Left lobe of liver (tissue), 2 donors: ENCODE measurements around the gene GMEB1. TPM values are rescaled to one million over a fixed set of nuclear protein-coding genes. Genes with fewer than 3 reads are reported as not detected.
"Not testable (repeated sequence)": the region's sequence is repeated elsewhere in the genome, so short reads cannot be mapped to it uniquely, and the experiment has no call there.

ENCODE experiments used
- ATAC-seq: fragments of 200-7000 bp; cut with Tn5 transposase; one replicate; pipeline ENCODE4 v1.9.1; 2020; ENCODE audit warnings: mild to moderate bottlenecking, moderate library complexity
- DNase-seq: peaks from one replicate; pipeline ENCODE4 v3.0.0-alpha.2; 2020; ENCODE audit warnings: low spot score
- total RNA-seq: library from RNA; stranded (reverse); gene quantifications from one replicate; pipeline ENCODE4 v1.2.1, GENCODE V29; 2021
- donor health status: DM: no; HTN: no; CAD: no; lungs with moderate emphysema.
- donor health status: DM: no; HTN: yes; CAD: no.

GMEB1 gene
- total RNA-seq, 1 donor from 2014 or later, result 3.3 TPM

DNA sequence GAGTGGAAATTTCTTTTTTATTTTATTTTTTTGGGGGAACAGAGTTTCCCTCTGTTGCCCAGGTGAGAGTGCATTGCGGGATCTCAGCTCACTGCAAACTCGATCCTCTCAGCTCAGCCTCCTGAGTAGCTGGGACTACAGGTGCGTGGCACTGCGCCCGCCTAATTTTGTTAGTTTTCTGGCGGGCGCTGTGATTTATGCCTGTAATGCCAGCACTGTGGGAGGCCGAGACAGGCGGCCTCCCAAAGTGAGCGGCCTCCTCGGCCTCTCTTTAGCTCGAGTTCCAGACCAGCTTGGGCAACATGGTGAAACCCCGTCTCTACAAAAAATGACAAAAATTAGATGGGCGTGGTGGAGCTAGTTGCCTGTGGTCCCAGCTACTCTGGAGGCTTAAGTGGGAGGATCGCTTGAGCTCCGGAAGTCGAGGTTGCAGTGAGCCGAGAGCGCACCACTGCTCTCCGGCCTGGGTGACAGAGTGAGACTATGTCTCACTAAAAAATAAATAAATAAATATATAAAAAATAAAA is 2.7 kb downstream of the GMEB1 start:
- no peak for DNase-seq
- no peak for ATAC-seq

DNA sequence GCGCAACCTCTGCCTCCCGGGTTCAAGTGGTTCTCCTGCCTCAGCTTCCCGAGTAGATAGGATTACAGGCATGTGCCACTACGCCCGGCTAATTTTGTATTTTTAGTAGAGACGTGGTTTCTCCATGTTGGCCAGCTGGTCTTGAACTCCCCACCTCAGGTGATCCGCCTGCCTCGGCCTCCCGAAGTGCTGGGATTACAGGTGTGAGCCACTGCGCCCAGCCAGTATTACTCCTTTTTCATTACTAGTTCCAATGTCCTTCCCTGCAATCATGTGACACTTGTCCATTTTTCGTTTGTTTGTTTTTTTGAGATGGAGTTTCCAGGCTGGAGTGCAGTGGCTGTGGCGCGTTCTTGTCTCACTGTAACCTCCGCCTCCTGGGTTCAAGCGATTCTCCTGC is 4.4 kb downstream of the GMEB1 start:
- DNase-seq, ATAC-seq: not testable (repeated sequence)

DNA sequence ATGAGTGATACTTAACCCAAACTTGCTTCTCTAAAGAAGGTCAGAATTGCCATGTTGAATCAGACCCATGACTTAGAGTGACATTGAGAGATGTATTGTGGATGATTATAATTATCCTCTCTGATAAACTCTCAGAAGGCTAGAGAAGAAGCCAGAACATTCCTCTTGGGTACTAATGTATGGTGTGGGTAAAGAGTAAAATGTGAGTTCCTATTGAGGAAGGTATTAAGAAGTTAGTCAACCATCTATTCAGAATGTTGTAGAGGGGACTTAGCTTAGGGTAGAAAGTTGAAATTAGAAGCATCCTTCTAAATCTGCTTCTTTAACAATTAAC is 7.3 kb downstream of the GMEB1 start:
- no peak for DNase-seq
- ATAC-seq, result no peak

DNA sequence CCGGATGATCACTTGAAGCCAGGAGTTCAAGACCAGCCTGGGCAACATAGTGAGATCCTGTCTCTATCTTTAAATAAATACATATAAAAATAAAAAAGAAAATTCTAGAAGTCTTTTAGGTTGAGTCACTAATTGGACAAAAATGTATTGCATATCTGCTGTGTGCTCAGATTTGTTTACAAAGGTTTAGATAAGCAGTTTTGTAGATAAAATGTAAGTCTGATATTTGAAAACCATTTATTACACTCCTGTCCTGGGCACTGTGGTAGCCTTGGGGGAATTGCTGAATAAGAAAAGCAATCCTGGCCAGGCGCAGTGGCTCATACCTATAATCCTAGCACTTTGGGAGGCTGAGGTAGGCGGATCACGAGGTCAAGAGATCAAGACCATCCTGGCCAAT is 11.6 kb downstream of the GMEB1 start:
- DNase-seq, result no peak
- ATAC-seq, result no peak

DNA sequence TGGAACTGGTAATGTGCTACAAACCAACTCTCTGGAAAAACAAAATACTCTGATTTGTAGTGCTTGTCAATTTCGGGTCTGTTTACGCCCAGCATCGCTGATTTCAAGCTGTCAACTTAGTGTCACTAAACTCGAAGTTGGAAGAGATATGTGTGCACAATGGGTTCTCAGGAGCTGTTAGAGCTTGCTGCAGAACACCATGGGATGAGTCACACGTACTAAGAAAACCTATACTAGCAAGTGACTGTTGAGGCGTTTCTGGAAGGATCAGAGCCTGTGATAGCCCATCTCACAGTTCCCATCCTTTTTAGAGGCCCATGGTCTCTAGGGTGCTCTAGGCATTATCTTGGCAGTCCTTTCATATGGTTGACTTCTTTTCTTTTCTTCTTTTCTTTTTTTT is 14.3 kb downstream of the GMEB1 start:
- no peak for ATAC-seq
- no peak for DNase-seq

DNA sequence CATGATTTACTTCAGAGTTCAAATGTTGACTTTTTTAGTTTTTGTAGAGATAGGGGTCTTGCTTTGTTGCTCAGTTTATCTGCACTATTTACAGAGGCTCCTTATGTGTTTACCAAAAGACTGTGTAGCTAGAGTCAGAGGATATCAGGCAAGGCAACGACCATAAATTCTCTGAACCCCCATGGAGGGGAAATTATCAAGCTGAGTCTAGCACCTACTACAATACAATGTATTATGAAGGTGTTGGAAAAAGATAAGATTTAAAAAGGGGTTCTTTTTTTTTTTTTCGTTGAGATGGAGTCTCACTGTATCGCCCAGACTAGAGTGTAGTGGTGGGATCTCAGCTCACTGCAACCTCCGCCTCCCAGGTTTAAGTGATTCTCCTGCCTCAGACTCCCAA is 16.4 kb downstream of the GMEB1 start:
- ATAC-seq, result no peak
- DNase-seq, result no peak

DNA sequence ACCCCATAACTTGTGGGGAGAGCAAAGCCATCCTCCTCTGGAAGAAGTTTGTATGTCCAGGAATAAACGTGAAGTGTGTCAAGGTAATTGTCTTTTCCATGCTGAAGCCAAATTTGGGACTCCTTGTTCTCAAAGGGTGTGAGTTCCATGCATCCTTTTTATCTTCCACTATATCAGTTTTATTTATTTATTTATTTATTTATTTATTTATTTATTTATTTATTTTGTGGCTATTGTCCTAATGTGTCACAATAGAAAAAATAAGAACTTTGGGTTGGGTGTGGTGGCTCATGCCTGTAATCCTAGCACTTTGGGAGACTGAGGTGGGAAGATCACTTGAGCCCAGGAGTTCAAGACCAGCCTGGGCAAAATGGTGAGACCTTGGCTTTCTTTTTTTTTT is 23.0 kb downstream of the GMEB1 start:
- ATAC-seq, DNase-seq: not testable (repeated sequence)

DNA sequence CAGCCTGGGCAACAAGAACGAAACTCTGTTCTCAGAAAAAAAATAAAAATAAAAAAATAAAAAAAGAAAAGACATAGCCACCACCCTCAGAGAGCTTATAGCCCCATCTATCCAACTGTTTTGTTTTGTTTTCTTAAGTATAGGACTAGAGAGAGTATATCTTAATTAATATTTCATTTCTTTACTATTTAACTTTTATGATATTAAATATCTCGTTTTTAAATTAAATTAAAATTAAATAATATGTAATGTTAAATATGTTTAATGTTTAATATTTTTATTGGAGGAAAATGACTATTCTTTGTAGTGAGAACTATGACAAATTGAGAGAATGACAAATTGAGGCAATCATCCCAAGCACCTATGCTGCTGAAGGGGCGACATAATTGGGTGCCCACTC is 35.0 kb downstream of the GMEB1 start:
- ATAC-seq, result no peak
- no peak for DNase-seq

DNA sequence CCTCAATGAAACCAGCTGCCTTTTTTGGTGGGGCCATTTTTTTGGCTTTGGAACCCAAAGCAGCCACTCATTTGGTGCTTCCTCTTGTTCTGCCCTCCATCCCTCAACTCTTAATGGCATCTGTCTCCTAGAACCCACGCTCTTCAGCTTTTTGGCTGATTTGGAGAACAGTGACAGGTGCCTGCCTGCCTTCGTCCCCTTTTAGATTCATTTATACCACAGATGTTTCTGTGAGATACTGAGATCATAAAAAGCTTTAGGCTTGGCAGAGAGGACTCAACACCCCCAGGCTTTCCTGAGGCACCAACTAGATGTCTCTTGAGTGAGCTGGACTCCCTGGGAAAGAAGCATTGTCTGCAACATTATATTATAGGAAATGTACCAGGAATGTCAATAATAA is 47.8 kb downstream of the GMEB1 start:
- no peak for ATAC-seq

DNA sequence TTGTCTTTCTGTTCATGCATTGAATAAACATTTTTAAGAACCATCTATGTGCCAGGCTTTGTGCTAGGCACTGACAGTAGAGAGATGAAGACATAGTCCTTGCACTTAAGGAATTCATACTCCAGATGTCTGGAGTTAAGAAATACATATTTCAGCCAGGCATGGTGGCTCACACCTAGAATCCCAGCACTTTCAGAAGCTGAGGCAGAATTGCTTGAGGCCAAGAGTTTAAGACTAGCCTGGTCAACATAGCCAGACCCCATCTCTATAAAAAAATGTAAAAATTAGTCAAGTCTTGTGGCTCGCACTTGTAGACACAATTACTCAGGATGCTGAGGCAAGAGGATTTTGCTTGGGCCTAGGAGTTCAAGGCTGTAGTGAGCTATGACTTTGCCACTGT is 49.6 kb downstream of the GMEB1 start:
- DNase-seq (no peak), ATAC-seq (no peak)

More for the DNA sequence above, 47.8 kb downstream of the GMEB1 start:
- no peak for DNase-seq

DNA sequence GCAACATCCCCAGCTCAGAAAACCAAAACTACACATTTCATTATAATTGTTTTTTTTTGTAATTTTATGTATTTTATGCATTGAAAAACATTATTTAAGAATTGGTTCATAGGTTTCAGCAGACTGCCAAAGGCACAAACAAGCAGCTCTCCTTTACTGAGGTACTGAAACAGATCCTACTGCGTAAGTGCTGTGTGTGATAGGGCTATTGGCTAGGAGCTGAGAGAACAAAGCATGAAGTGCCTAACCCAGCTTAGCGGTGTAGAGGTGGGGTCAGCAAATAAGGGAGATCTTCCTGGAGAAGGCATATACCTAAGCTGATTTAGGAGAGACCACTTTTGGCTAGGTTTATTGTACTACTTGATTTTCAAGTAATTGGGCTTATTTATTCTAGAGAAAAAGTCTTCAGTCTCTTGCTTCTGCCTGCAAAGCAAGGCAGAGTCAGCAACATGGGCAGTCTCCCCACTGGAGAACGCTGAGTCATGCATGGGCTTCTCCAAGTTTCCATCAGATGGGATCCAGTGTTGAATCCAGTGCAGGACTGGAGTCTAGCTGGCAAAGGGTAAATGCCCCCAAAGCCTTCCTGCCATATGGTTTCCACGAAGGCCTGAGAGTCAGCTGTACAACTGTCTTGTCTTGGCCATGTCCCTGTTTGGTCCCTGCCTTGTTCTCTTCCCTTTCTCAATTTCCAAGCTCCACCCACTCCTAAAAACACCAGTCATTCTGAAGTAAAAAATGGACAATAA is 50.2 kb downstream of the GMEB1 start:
- ATAC-seq, result no peak

DNA sequence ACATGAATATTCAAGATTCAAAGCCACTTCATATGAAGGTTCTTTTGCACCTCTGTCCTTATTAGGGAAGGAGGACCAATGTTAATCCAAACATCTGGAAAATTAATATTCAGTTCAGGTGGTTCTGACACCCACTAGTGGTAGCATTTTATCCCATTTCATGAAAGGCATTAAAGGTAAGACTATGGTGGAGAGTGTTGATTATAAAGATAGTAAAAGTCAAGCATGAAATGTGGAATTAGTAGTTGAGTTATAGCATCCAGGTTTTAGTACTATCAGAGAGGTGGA is 50.7 kb downstream of the GMEB1 start:
- no peak for ATAC-seq
- no peak for DNase-seq

More for the DNA sequence above, 50.2 kb downstream of the GMEB1 start:
- DNase-seq, result no peak

DNA sequence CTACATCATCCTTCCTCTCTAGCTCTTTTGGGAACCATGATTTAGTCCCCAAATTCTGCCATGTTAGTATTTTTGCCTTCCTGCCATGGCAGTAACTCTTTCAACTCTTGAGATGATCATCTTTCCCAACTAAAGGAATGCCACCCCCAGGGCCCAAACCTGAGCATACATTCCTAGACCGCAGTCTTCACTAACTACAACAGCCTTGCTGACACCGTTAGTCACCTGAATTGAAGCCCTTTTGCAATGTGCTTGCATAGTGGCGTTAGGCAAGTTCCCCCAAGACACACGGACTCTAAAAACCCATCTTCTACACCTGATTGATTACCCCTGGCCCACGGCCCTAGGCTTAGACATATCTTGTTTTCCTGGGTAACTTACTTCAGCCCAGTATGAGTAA is 51.8 kb downstream of the GMEB1 start:
- no peak for ATAC-seq
- DNase-seq, result no peak

DNA sequence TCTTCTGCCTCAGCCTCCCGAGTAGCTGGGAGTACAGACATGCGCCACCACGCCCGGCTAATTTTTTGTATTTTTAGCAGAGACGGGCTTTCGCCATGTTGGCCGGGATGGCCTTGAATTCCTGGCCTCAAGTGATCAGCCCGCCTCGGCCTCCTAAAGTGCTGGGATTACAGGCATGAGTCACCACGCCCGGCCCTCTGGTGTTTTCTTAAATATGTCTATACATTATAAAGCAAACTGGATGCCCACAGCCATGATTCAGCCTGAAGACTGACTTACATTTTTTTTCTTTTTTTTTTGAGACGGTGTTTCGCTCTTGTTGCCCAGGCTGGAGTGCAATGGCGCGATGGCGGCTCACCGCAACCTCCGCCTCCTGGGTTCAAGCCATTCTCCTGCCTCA is 53.3 kb downstream of the GMEB1 start:
- ATAC-seq, DNase-seq: not testable (repeated sequence)

DNA sequence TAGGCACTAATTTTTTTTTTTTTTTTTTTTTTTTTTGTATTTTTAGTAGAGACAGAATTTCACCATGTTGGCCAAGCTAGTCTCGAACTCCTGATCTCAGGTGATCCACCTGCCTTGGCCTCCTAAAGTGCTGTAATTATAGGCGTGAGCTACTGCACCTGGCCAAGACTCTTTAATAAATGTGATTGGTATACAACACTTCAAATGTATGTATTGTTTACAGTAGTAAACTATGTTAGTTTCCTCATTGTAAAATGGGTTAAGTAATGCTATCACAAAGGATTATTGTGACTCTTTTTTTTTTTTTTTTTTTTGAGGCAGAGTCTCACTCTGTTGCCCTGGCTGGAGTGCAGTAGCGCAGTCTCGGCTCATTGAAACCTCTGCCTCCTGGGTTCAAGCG is 56.8 kb downstream of the GMEB1 start:
- not testable (repeated sequence) for ATAC-seq, DNase-seq

DNA sequence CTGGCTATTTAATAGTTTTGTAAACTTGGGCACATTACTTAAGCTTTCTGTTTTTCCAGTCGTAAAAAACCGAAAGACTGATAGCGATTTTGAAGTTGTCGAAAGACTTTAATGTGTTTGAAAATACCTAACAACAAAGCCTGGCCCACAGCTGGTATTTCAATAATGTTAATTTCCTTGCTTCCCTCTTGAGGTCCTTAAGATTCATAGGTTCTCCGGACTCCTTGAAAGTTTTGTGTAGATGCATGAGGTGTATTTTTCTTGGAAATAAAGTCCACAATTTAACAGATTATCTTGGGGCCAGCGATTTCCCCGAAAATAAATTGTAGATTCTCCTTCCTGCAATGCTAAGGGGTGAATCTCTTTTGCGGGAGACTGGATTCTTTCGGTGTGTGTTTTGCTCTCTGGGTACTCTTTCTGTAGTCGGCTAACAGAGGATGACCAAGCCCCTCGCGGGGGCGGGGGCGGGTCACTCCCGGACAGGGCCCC is 67.4 kb downstream of the GMEB1 start:
- no peak for DNase-seq
- ATAC-seq, result no peak

DNA sequence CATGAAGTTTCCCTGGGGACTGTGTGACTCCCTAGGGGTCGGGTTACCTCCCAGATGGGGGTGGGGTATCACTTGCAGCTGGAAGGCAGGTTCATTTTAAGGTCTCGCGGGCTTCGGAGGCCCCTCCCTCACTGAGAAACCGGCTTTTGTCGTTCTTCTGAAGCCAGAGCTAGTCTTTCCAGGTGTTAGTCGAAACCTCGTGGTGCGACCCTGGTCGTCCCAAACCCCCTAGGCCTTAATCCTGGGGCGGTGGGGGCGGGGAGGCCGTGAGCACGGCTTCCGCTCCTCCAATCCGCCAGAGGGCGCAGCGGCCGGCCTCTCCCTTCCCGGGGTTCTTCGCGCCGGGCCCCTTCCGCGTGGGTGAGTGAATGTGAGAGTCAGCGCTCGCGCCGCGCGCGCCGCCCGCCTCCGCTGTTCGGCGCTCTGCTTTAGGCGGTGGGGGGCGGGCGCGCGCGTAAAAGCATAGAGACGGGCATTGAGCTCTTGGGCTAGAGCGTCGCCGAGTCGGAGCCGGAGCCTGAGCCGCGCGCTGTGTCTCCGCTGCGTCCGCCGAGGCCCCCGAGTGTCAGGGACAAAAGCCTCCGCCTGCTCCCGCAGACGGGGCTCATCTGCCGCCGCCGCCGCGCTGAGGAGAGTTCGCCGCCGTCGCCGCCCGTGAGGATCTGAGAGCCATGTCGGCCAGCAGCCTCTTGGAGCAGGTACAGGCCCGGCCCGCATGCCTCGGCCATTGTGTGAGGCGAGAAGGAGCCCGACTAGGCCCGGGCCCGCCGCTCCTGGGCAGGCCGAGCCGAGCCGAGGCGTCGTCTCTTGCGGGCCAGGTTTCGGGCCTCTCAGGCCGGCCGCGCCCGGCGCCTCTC is 68.1 kb downstream of the GMEB1 start, which contains the start of gene YTHDF2:
Gene YTHDF2 (plus strand): TSS at position 491 of the 857 bp plus-strand sequence. CDS start 181 bp downstream, at position 672.
- peak; percentile 96 for ATAC-seq
- peak; percentile 97 for DNase-seq

DNA sequence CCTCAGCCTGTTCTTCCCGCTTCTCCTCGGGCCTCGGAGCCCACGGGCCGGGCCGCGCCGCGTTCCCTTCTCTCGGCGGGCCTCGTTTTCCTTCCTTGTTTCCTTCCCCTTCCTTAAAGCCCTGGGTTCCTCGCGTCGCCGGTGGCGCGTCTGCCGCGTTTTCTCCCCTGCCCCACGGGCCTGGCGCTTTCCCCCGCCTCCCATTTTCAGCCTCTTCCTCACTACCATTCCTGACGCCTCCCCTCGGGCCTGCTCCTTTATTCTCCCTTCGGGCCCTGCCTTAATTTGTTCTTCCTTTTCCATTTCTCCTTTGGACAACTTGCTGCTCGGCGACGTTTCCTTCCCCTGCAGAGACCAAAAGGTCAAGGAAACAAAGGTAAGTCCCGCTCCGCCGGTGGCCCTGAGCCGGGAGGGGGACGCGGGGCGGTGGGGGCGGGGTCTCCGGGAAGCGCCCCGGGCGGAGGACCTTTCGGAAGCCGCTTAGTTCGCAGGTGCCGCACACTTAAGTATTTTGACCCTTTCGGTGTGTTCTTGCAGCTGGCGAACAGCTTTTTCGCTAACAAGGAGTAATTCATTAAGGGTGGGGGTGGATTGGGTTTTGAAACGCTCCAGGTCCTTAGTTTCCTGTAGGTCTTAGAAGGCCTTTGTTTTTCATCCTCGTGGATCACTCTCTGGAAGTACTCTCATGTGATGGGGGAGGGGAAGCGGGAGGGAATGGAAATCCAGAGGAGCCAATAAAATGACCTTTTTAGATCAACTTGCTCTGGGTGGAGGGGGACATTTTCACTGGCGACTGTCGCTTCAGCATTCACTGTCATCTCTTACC is 68.9 kb downstream of the GMEB1 start:
- ATAC-seq (peak; percentile 27), DNase-seq (peak; percentile 60)

DNA sequence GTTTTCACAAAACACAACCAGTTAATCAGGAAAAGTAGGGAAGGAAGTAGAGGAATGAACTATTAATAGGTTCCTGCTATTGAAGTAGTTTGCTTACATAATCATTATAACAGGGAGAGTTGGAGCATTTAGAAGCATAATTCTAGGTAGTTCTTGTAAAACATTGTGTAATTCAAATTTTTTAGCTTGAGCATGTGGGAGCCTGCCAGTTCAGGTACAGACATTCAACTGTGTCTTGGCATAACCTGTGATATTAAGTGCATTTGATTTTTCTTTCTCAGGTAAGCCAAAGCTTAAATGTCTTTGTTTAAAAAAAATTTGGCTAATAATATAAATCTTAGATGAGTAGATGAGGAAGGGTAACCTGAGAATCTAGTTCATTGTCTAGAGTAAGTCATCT is 71.5 kb downstream of the GMEB1 start:
- DNase-seq (no peak), ATAC-seq (no peak)

DNA sequence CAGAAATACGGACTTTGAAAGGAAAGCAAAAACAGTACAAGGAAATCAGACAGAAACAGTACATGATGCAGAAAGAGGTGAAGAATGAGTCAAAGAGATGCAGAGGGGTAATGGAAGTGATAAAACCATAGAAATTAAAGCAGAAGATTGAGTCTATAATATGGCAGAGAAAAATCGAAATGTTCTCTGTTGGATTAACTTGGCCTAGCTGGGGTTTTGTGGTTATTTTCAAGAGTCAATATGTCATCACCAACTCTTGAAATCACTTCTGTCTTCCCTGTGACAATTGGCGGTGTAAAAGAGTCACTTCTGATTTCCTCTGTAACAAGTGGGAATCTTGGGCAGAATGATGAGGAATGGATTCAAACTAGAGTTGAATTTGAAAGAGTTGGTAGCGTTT is 75.6 kb downstream of the GMEB1 start:
- DNase-seq, result no peak
- ATAC-seq, result no peak

DNA sequence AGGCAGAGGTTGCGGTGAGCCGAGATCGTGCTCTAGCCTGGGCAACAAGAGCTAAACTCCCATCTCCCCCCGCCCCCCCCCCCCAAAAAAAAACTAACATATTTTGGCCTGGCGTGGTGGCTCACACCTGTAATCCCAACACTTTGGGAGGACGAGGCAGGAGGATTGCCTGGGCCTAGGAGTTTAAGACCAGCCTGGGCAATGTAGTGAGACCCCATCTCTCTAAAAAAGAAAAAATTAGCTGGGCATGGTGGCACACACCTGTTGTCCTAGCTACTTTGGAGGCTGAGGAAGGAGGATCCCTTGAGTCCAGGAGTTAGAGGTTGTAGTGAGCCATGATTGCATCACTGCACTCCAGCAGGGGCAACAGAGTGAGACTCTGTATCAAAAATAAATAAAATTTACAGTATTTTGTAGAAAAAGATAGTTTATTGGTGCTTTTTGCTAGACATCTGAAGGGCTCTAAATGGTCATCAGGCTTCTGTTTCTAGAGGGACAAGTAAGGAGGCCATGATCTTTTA is 77.1 kb downstream of the GMEB1 start:
- no peak for ATAC-seq
- DNase-seq, result no peak
